Activated T-cell treated with anti-CD3 and anti-CD28 coated beads, Interleukin-2, amount 50 U/mL, for 1 hour (primary cell): ENCODE measurements around the gene C12orf57.
"Not testable (repeated sequence)": the region's sequence is repeated elsewhere in the genome, so short reads cannot be mapped to it uniquely, and the experiment has no call there.

Experiments used
- DNase-seq: peaks from one replicate; pipeline ENCODE4 v3.0.0-alpha.2; 2020

The C12orf57 gene

GRCh38 chr12:6943722-6944380 is at the start of gene C12orf57, which contains the start of gene RNU7-1:
Gene C12orf57 (plus strand): TSS chr12:6944022. CDS start chr12:6944122, 100 bp downstream.
Gene RNU7-1 (plus strand): TSS chr12:6943816.
- peak; percentile 76 for DNase-seq

- DNase-seq, result no peak
Measured at GRCh38 chr12:6894321-6894720, 49.5 kb upstream of the C12orf57 start.

- DNase-seq, result no peak
Measured at GRCh38 chr12:6896846-6897435, 46.9 kb upstream of the C12orf57 start.

GRCh38 chr12:6899427-6899826 is 44.4 kb upstream of the C12orf57 start:
- DNase-seq, result no peak

GRCh38 chr12:6899837-6900519 is 43.8 kb upstream of the C12orf57 start:
- DNase-seq, result no peak

- DNase-seq, result no peak
Measured at GRCh38 chr12:6902448-6902847, 41.4 kb upstream of the C12orf57 start.

GRCh38 chr12:6903722-6904121 is 40.1 kb upstream of the C12orf57 start:
- DNase-seq, result no peak

GRCh38 chr12:6904280-6905276 is 39.2 kb upstream of the C12orf57 start, which contains the start of gene LRRC23:
Gene LRRC23 (plus strand): TSS chr12:6904822. CDS start chr12:6905634, 812 bp downstream.
- DNase-seq, result peak; percentile 97

- no peak for DNase-seq
Measured at GRCh38 chr12:6905414-6906040, 38.3 kb upstream of the C12orf57 start.

- DNase-seq, result not testable (repeated sequence)
Measured at GRCh38 chr12:6908141-6908540, 35.7 kb upstream of the C12orf57 start.

GRCh38 chr12:6909421-6910145 is 34.2 kb upstream of the C12orf57 start:
- DNase-seq, result no peak

- DNase-seq, result no peak
Measured at GRCh38 chr12:6912164-6912935, 31.5 kb upstream of the C12orf57 start.

GRCh38 chr12:6914246-6914946 is 29.4 kb upstream of the C12orf57 start, which contains the start of gene ENO2:
Gene ENO2 (plus strand): TSS chr12:6914580. CDS start chr12:6915833, 1,253 bp downstream.
- peak; percentile 88 for DNase-seq

- no peak for DNase-seq
Measured at GRCh38 chr12:6914947-6915788, 28.7 kb upstream of the C12orf57 start.

- DNase-seq, result no peak
Measured at GRCh38 chr12:6915789-6916285, 28.0 kb upstream of the C12orf57 start.

GRCh38 chr12:6916426-6917200 is 27.2 kb upstream of the C12orf57 start:
- no peak for DNase-seq

- no peak for DNase-seq
Measured at GRCh38 chr12:6917491-6918231, 26.2 kb upstream of the C12orf57 start.
